HG03159 (cell line): ENCODE results near the gene RBM42.
"Not testable (repeated sequence)": the region's sequence is repeated elsewhere in the genome, so short reads cannot be mapped to it uniquely, and the experiment has no call there.

ENCODE experiments used
- ATAC-seq: cut with Tn5 transposase; IDR thresholded peaks from one replicate; pipeline ENCODE4 v1.9.1; 2021; ENCODE audit warnings: mild to moderate bottlenecking, moderate library complexity; ENCODE audit not compliant: unreplicated experiment

Gene RBM42

DNA sequence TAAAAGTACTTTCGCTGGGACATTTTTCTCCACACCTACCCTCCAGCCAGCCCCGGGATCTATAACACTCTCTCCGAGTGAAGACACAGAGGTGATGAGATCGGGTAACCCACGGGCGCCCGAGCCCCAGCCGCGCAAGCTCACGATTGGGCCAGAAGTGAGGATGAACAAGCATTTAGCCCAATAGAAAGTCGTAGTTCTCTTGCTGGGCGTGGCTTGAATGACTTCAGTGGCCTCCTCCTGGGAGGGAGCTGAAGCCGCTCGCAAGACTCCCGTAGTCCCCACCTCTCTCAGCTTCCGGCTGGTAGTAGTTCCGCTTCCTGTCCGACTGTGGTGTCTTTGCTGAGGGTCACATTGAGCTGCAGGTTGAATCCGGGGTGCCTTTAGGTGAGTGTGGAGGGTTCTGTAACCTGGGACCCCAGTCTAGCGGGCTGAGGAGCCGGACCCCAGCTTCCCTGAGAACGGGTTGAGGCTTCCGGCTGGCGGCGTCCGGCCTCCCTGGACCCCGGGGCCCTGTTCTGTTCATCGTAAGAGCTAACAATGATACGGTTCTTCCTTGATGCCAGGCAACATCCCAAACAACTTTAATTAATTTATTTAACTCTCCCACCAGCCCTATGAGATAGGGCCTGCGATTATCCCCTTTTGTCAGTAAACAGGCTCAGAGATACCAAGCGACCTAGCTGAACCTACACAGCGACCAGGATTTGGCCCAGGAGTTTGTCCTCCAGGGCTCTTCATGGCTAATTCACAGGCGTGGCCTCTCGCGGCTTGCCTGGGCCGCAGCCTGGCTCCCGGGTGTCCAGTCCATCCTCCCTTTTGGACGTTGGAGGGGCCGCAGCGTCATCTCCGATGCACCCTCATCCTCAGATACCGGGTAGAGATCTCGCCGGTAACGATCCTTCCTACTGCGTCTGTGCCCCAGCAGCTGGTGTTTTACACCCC, 19.5 kb downstream of the RBM42 start, which contains the start of gene COX6B1:
COX6B1 (plus strand) TSS at position 307 of the 945 bp plus-strand sequence. CDS start 2,921 bp downstream, outside the sequence.
- ATAC-seq = peak; percentile 76

DNA sequence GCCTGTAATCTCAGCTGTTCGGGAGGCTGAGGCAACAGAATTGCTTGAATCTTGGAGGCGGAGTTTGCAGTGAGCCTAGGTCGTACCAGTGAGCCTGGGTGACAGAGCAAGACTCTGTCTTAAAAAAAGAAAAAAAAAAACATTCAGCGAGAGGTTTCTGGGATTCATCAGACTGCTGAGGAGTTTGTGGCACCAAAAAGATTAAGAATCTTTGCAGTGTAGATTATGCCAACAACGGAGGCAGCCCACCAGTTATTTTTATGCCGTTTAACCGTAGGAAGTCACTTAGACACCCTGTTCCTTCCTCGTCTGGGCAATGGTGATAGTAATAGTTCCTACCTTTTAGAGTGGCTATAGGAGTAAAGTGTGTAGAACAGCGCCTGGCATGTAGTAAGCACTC, 21.7 kb downstream of the RBM42 start:
- ATAC-seq = no peak

DNA sequence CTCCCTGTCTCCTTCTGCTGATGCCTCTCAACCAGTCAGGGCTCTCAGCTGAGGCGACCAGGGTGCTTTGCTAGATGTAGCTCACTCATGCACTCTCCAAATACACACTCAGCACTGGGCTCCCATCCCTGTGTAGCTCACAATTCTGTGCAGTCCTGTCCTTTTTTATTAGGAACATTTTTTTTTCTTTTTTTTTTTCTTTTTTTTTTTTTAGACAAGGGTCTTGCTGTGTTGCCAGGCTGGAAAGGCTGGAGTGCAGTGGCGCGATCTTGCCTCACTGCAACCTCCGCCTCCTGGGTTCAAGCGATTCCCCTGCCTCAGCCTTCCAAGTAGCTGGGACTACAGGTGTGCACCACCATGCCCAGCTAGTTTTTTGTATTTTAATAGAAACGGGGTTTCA, 26.0 kb downstream of the RBM42 start:
- not testable (repeated sequence) for ATAC-seq

DNA sequence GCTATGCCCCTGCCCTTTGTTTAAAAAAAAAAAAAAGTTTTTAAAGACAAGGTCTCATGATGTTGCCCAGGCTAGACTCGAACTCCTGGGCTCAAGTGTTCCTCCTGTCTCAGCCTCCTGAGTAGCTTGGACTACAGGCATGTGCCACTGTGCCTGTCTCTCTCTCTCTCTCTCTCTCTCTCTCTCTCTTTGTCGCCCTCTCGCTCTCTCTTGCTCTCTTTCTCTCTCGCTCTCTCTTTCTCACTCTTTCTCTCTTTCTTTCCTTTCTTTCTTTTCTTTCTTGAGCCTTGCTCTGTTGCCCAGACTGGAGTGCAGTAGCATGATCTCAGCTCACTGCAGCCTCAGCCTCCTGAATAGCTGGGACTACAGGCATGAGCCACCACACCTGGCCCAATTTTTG, 26.8 kb downstream of the RBM42 start:
- no peak for ATAC-seq

DNA sequence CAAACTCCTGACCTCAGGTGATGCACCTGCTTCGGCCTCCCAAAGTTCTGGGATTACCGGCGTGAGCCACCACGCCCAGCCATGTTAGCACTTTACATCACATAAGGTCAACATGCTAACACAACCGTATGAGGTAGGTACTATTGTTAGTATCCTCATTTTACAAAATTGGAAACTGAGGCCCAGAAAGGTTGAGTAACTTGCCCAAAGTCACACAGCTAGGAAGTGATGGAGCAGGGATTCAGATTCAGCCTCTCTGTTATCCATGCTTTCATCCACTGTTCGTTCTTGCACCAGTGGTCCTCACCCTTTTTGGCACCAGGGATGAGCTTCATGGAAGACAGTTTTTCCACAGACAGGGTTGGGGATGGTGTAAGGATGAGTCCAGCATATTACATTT, 27.9 kb downstream of the RBM42 start:
- no peak for ATAC-seq

DNA sequence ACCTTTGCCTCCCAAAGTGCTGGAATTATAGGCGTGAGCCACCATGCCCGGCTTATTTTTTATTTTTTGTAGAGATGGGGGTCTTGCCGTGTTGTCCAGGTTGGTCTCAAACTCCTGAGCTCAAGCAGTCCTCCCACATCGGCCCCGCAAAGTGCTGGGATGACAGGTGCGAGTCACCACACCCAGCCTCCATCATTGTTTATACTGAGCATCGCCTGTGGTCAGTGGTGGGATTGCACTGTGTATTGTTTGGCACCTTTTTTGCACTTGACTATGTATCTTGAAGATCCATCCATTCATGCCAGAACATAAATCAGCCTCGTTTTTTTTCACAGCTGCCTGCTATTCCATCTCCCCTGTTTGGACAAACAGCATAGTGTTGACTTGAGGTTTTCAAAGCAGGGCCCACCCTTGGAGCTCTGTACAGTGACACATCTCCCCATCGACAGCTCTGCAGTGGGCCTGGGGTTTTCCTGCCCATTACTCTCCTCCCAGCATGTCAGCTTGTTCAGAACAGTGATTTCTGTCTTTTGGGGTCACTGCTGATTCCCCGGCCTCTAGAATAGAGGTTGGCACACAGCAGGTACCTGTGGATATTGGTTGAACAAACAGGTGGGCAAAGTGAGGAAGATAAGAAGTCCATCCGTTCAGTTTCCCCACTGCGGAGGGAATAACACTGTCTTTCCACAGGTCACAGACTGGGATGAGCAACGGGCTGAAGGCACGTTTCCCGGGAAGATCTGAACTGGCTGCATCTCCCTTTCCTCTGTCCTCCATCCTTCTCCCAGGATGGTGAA, 29.3 kb downstream of the RBM42 start:
- no peak for ATAC-seq

DNA sequence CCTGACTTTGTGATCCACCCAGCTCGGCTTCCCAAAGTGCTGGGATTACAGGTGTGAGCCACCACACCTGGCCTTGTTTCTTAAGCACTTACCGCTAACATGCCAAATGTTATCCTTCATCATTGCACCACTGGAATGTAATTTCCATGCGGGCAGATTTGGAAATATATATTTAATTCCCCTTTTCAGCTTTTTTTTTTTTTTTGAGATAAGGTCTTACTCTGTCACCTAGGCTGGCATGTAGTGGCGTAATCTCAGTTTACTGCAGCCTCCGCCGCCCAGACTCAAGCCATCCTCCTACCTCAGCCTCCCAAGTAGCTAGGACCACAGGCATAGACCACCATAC, 33.1 kb downstream of the RBM42 start:
- ATAC-seq = no peak

DNA sequence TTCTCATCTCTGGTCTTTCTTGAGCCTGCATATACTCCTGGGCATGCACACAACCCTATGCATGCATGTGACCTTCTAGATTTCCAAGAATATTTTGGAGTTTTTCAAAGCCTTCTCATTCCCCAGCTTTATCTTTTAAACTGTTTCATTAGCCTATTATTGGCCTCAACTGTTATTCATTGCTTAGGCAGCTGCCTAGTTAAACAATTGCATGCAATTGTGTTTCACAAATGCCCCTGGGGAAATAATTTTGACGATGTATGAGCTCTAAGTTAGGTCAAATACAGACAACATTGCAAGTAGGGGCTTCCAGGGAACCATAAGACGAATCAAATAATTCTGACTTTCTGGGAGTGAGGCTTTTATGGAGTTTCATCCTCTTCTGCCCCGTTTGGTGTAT, 35.1 kb downstream of the RBM42 start:
- no peak for ATAC-seq

DNA sequence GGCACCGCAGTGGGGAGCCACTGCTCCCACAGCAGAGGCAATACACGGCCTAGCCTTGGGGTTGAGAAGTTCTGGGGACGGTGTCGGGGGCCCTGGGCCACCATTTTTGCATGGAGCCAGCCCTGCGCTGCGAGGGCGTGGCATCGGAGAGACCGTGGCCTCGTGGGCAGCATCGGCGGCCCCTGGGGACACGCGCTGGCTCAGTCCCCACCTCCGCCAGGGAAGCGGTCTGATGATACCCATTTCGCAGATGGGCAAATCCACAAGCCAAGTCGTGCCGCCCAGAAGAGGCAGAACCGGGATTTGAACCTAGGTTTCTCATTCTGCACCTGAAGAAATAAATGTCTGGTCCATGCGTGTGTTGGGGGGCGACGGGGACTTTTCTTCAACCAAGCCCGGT, 36.3 kb downstream of the RBM42 start:
- ATAC-seq = no peak

DNA sequence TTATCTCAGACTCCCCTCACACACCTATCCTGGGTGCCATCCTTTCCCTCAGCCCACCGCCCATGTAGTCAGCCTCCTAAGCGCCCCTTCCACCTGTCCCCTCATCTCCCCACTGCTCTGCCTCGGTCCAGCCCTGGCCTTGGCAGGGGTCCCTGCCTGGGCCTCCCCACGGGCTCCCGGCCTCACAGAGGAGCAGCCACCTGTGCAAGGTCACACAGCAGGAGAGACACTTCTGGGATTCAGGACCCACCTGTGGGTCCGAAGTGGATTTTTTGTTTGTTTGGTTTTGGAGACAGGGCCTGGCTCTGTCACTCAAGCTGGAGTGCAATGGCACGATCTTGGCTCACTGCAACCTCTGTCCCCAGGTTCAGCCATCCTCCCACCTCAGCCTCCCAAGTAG, 36.8 kb downstream of the RBM42 start:
- no peak for ATAC-seq

DNA sequence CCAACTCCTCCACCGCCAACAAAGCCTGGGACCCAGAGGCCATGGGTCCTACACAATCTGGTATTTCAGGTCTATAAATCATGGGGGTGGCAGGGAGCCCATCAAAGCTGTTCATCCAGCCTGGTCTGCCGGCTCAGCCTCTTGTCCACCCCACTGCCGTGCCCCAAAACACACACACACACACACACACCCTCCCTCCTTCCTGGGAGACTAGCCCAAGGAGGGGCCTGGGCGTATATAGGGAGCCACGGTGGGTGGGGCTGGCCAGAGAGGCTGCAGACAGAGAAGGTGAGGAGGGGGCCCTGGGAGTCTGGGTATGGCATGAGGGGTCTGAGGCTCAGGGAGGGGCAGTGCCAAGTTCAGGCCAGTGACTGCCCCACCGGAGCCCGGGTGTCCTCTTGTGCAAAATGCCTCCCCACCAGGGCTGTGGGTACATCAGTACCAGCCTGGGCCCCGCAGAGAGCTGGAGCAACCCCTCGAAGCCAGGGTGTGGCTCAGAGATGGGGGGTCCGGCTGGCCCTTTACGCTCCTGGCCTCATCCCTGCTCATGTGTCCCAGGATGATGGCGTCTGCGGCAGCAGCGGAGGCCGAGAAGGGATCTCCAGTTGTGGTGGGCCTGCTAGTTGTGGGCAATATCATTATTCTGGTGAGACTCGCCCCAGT, 37.5 kb downstream of the RBM42 start, which contains the start of gene UPK1A:
UPK1A (plus strand) TSS at position 267 of the 663 bp plus-strand sequence; CDS start at position 563, 296 bp downstream.
- ATAC-seq = no peak

DNA sequence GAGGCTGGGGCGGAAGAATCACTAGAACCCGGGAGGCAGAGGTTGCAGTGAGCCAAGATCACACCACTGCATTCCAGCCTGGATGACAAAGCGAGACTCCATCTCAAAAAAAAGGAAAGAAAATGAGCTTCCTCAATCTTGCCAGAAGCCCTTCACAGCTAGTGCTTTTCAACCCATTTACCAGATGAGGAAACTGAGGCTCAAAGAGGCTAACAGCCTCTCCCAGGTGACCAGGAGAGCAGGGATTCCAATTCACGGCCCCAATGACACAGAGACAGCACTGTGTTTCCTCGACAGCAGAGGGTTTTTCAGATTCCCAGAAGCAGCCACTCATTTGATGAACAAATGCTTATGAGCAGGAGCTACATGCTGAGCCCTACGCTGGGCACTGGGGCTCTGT, 40.7 kb downstream of the RBM42 start:
- no peak for ATAC-seq

DNA sequence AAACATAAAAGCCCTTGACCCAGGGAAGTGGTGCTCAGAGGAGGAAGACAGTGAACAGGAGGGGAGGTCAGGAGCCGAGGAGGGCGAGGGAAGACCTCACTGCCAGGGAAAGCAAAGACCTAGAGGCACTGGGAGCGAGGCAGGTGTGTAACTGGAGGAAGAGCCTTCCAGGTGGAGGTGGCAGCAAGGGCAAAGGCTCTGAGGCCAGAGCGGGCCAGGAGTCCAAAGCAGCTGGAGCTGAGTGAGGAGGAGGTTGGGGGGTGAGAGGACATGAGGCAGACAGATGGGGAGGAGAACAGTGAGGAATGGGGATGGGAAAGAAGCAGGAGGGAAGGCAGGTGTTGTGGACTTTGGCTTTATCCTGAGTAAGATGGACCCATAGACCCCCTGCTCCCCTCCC, 41.1 kb downstream of the RBM42 start:
- no peak for ATAC-seq

DNA sequence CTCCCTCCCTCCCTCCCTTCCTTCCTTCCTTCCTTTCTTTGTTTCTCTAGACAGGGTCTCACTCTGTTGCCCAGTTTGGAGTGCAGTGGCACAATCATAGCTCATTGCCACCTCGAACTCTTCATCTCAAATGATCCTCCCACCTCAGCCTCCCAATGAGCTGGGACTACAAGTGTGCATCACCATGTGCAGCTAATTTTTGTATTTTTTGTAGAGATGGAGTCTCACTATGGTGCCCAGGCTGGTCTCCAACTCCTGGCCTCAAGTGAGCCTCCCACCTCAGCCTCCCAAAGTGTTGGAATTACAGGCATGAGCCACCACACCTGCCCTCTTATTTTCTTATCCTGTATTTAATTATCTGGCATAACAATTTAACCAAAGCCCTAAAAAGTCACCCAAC, 41.9 kb downstream of the RBM42 start:
- ATAC-seq = no peak

DNA sequence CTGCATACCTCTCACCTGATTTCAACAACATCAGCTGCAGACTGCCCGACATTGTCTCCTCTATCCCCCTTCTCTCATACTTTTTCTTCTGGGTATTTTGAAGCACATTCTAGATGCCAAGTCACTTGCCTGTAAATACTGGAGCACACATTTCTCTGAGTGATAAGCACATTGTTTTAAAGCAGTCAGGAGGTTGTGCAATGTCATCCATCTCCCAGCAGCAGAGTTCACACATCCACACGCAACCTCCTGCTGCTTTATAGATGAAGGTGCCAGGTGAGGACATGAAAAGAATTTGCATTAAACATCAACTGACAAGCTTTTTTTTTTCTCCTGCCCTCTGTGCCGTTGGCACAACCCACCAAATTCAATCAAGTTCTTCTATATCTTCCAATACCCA, 43.0 kb downstream of the RBM42 start:
- no peak for ATAC-seq

DNA sequence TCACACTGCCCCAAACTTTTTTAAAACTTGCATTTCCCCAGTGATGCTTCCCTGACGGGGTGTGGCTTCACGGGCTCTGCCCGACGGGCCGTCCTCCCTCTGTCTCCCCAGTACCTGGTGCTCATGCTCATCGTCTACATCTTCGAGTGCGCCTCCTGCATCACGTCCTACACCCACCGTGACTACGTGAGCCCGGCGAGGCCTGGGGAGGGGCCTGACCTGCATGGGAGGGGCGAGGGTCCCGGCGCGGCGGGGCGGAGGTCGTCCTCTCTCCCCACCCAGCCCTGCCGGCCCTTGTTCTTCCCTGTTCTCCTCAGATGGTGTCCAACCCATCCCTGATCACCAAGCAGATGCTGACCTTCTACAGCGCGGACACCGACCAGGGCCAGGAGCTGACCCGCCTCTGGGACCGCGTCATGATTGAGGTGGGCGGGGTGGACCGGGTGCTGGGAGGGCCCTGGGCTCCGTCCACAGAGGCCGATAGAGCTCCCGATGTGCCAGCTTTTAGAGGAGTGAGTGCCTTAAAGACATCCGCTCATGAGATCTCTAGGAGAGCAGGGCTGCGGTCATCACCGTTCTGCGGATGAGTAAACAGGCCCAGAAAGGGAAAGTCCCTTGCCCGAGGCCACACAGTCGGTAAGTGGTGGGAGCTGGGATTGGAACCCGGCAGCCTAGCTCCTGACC, 44.4 kb downstream of the RBM42 start:
- no peak for ATAC-seq

DNA sequence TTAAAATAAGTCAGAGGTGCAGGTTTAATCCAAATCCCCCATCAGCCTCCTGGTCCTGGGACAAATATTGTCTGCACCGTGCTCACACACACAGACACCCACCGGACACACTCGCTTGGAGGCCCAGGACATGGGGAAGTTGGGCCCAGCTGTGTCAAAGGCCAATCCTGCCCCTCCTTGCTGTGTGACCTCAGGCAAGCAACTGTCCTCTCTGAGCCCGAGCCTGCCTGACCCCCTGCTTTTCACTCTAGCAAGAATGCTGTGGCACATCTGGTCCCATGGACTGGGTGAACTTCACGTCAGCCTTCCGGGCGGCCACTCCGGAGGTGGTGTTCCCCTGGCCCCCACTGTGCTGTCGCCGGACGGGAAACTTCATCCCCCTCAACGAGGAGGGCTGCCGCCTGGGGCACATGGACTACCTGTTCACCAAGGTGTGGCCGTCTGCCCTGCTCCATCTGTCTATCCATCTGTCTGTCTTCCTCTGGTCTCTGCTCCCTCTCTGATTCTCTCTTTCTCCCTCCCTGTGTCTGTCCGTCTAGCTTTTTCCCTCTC, 46.8 kb downstream of the RBM42 start:
- no peak for ATAC-seq
